GM04504 (cell line): ENCODE data around the gene RPL7A.
"Not testable (repeated sequence)": the region's sequence is repeated elsewhere in the genome, so short reads cannot be mapped to it uniquely, and the experiment has no call there.

ENCODE experiments used
- DNase-seq: peaks from one replicate; pipeline ENCODE4 v3.0.0-alpha.2; 2012; ENCODE audit warnings: low read depth

Gene RPL7A

GRCh38 chr9:133368249-133368881, 20.3 kb downstream of the RPL7A start:
- DNase-seq, result no peak

GRCh38 chr9:133369422-133369821, 21.4 kb downstream of the RPL7A start:
- no peak for DNase-seq

GRCh38 chr9:133369933-133370332, 21.9 kb downstream of the RPL7A start:
- DNase-seq, result no peak

- no peak for DNase-seq
Observed at GRCh38 chr9:133370685-133371084, 22.7 kb downstream of the RPL7A start.

GRCh38 chr9:133371261-133371711, 23.3 kb downstream of the RPL7A start:
- DNase-seq, result no peak

GRCh38 chr9:133372144-133372543, 24.1 kb downstream of the RPL7A start:
- DNase-seq, result no peak

GRCh38 chr9:133374612-133375115, 26.6 kb downstream of the RPL7A start:
- DNase-seq, result no peak

GRCh38 chr9:133375116-133375723, 27.2 kb downstream of the RPL7A start:
- DNase-seq, result no peak

GRCh38 chr9:133375724-133376654, 28.0 kb downstream of the RPL7A start, which contains the start of the genes STKLD1 and SURF4:
Gene STKLD1 (plus strand): TSS chr9:133376366. CDS start chr9:133376474, 108 bp downstream.
Gene SURF4 (minus strand): TSS chr9:133376060. CDS start chr9:133375969, 91 bp downstream.
- peak; percentile 91 for DNase-seq

- DNase-seq, result not testable (repeated sequence)
Observed at GRCh38 chr9:133377280-133377679, 29.3 kb downstream of the RPL7A start.

GRCh38 chr9:133377721-133378216, 29.8 kb downstream of the RPL7A start:
- peak; percentile 77 for DNase-seq

- no peak for DNase-seq
Observed at GRCh38 chr9:133378408-133378962, 30.5 kb downstream of the RPL7A start.

- no peak for DNase-seq
Observed at GRCh38 chr9:133379153-133380086, 31.4 kb downstream of the RPL7A start.

- DNase-seq, result no peak
Observed at GRCh38 chr9:133380734-133381133, 32.7 kb downstream of the RPL7A start.

GRCh38 chr9:133382507-133383141, 34.6 kb downstream of the RPL7A start:
- DNase-seq, result no peak

GRCh38 chr9:133383438-133383837, 35.4 kb downstream of the RPL7A start:
- DNase-seq, result no peak

- no peak for DNase-seq
Observed at GRCh38 chr9:133384736-133385321, 36.8 kb downstream of the RPL7A start.

- DNase-seq, result no peak
Observed at GRCh38 chr9:133385452-133385851, 37.4 kb downstream of the RPL7A start.

GRCh38 chr9:133386338-133386737, 38.3 kb downstream of the RPL7A start:
- DNase-seq, result no peak

- no peak for DNase-seq
Observed at GRCh38 chr9:133387680-133388079, 39.7 kb downstream of the RPL7A start.
